Tibial nerve (tissue), 3 donors: Measurements from ENCODE around the gene QPRT.

Source experiments
- CTCF ChIP-seq, 5 experiments: fragments of 200-600 bp in 3 of 5; fragments of 450-650 bp in 2 of 5; sonication (generic) in 3 of 5; IDR thresholded peaks; one replicate each; pipeline ENCODE4 v1.5.1; 2016 to 2019; ENCODE audit warnings: antibody characterized with exemption in 5 of 5, mild to moderate bottlenecking in 3 of 5, moderate library complexity in 2 of 5
- POLR2A ChIP-seq, 2 donors: fragments of 450-650 bp; IDR thresholded peaks; one replicate each; pipeline ENCODE4 v1.6.1; 2017; ENCODE audit warnings: antibody characterized with exemption in 2 of 2, mild to moderate bottlenecking in 2 of 2, moderate library complexity in 2 of 2

GRCh38 chr16:29697391-29697790 lies 18.4 kb downstream of the QPRT start:
- TF ChIP-seq CTCF (IDR thresholded peaks at IDR 0.05) (no peak), POLR2A (IDR thresholded peaks at IDR 0.05) (no peak)
